DOHH2 (cell line): ENCODE data around the gene ENDOD1.

Experiments used
- EZH2phosphoT487 ChIP-seq: fragments of 200-600 bp; sonication (generic); IDR thresholded peaks from 2 replicates; pipeline ENCODE4 v1.6.1; 2017; ENCODE audit warnings: borderline replicate concordance, mild to moderate bottlenecking, antibody characterized with exemption, low read length, moderate library complexity, mixed read lengths
- TF ChIP-seq, protein P1 (sequence below): fragments of 200-600 bp; sonication (generic); IDR thresholded peaks from one replicate; pipeline ENCODE4 v1.5.1; 2014; ENCODE audit warnings: antibody characterized with exemption, mild to moderate bottlenecking, low read depth, low read length; ENCODE audit not compliant: poor library complexity, severe bottlenecking

DNA sequence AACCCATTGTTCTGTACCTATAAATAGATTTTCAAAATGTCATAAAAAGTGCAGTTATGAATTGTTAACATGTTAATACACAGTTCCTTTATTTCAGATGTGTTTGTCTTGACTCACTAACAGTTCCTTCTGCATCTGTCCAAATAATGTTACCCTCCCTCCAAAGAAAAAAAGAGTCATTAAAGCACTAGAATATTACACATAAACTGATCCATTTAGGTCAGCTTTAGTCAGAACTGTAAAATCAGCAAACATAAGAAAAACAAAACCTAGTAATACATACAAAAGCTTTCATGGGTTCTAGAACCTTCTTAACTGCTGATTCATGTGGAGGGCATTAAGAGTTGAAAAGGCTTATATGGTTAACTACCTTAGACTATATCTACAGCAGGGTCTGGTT, 76.0 kb downstream of the ENDOD1 start:
- TF ChIP-seq, protein P1, sequence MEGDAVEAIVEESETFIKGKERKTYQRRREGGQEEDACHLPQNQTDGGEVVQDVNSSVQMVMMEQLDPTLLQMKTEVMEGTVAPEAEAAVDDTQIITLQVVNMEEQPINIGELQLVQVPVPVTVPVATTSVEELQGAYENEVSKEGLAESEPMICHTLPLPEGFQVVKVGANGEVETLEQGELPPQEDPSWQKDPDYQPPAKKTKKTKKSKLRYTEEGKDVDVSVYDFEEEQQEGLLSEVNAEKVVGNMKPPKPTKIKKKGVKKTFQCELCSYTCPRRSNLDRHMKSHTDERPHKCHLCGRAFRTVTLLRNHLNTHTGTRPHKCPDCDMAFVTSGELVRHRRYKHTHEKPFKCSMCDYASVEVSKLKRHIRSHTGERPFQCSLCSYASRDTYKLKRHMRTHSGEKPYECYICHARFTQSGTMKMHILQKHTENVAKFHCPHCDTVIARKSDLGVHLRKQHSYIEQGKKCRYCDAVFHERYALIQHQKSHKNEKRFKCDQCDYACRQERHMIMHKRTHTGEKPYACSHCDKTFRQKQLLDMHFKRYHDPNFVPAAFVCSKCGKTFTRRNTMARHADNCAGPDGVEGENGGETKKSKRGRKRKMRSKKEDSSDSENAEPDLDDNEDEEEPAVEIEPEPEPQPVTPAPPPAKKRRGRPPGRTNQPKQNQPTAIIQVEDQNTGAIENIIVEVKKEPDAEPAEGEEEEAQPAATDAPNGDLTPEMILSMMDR = no peak
- no peak for TF ChIP-seq EZH2phosphoT487
